Left renal cortex interstitium (tissue), 4 donors: ENCODE measurements around the gene HSPG2. TPM values are rescaled to one million over a fixed set of nuclear protein-coding genes. Genes with fewer than 3 reads are reported as not detected.

Source experiments
- DNase-seq, 4 donors: peaks; one replicate each; pipeline ENCODE4 v3.0.0-alpha.2; 2013; ENCODE audit warnings: low read depth in 4 of 4, low spot score in 2 of 4, missing footprints in 1 of 4
- polyA plus RNA-seq, 4 donors: library from polyadenylated mRNA; unstranded; fragments of 120-200 nt; gene quantifications; one replicate each; pipeline ENCODE4 v1.2.1, GENCODE V29; 2013; ENCODE audit not compliant: insufficient read length in 4 of 4

HSPG2 gene
- polyA plus RNA-seq, 4 donors: 114 to 185 (median 161) TPM

DNA sequence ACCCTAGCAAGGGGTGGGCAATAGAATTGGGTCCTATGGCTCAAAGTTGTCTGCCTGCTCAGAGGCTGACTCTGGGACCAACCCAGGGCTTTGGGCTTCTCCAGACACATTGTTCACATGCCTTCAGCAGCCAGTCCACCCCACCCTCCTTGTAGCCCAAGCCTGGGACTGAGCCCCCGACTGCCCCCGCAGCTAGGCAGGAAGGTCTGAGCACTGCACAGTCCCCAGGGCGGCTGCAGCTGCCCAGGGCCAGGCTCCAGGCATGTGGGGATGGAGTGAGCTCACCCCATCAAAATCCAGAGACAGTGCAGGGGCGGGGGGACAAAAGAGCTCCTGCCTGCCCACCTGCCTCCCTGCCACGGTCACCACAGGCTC lies 35.6 kb downstream of the HSPG2 start:
- no peak for DNase-seq

DNA sequence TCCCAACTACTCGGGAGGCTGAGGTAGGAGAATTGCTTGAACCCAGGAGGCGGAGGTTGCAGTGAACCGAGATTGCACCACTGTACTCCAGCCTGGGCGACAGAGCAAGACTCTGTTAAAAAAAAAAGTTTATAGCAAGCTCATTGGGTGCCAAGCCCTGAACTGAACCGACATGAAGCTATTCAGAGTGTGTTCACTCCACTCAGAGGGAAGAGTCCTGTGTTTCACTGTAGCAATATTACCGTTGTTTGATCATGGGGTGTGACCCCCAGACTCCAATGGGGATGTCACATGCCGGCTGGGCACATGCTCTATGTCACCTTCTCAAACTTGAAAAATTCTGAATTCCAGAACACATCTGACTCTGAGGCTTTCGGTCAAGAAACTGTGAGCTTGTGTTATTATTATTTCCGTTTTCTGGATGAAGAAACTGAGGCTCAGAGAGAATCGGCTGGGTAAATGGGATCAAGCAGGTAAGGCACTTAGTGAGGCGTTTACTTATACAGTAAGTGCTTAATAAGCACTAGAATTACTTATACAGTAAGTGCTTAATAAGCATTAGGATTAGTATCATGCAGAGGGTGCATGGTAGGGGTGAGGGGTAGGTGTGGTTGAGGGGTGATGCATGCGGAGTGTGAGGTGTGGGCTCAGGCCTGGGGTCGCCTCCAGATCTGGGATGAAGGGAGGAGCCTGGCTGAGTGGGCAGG lies 36.2 kb downstream of the HSPG2 start:
- DNase-seq: no peak

DNA sequence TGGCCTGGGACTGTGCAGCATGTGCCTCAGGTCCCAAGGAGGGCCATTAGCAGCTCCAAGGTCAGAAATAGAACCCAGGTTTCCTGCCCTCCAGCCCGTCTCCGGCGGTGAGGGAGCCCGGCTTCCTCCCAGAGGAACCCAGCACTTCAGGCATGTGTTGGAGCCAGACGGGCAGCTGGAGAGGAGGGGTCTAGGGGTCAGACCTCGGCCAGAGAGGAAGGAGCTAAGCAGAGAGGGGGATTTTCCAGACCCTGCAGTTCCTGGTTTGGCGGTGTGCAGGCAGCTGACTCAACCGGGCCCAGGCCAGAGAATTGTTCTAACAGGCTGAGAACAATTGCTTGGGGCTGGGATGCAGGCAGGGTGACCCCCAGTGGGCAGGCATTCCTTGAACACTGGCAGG lies 37.1 kb downstream of the HSPG2 start:
- no peak for DNase-seq

DNA sequence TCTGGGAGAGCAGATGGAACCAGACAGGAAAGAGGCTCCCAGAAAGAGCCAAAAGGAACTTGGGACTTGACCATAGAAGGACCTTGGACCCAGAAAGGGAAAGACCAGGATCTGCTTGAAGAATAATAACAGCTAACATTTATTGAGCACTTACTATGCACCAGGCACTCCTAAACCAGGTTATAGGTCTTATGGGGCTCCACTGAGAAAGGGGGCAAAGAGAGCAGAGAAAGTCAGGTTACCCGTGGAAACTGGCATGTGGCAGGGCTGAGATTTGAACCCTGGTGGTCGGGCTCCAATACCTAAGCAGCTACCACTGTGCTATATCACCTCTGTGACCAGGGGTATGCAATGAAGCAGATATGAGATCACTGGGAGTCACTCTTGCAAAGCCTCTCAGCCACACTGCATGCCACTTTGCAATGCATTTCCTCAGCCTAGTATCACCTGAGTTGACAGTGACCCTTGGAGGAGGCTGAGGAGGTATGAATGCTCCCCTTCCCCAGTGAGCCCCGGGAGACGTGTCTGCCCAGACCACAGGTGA lies 37.8 kb downstream of the HSPG2 start:
- no peak for DNase-seq

DNA sequence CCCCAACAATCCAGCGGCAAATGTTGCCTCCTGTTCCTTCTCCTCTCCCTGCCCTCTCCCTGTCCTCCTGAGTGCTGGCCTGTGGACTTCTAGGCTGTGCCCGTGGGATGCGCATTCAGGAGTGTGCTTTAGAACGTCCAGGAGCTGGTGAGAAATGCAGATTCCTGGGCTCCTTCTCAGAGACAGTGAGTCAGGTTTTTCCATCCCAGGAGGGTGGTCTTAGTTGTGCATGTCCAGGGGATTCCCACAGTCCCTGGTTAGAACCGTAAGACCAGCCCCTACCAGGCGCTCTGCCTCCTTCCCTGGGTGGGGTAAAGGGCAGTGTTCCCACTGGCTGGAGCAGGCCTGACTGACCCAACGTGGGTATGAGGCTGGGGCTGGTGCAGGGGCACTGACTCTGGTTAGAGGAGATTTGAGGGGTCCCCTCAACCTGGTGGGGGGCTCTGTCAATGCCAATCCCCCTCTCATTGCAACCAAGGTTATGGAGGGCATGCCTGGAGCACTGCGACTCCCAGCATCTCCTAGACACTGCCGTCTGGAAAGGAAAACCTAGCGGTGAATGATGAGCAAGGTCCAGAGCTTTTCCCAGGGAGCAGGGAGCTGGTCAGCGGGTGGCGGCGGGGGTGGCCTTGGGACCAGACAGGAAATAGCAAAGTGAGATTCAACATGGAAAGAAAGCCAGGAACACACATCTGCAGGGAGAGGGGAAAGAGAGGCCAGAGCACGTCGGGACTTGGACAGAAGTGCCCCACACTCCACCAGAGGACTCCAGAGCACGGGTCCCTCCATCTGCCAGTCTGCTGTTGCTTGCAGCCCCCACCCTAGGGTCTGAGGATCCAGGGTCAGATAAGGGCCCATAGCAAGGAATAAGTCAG lies 38.5 kb downstream of the HSPG2 start:
- no peak for DNase-seq

DNA sequence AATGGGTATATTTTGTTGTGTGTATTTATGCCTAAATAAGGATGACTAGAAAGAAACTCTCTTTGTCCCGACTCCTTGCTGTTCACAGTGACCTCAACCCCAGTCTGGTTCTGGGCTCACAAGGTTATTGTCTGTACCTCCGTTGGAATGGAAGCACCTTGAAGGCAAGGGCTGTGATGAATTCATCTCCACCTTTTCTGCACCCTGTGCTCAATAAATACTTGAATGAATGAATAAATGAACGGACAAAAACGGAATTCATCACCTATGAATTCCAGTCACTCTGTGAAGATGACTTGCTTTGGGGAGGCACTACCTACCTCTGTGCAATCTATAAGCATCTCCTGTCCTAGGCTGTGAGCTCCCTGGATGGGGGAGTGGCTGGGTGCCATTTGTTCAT lies 39.3 kb downstream of the HSPG2 start:
- DNase-seq: no peak

DNA sequence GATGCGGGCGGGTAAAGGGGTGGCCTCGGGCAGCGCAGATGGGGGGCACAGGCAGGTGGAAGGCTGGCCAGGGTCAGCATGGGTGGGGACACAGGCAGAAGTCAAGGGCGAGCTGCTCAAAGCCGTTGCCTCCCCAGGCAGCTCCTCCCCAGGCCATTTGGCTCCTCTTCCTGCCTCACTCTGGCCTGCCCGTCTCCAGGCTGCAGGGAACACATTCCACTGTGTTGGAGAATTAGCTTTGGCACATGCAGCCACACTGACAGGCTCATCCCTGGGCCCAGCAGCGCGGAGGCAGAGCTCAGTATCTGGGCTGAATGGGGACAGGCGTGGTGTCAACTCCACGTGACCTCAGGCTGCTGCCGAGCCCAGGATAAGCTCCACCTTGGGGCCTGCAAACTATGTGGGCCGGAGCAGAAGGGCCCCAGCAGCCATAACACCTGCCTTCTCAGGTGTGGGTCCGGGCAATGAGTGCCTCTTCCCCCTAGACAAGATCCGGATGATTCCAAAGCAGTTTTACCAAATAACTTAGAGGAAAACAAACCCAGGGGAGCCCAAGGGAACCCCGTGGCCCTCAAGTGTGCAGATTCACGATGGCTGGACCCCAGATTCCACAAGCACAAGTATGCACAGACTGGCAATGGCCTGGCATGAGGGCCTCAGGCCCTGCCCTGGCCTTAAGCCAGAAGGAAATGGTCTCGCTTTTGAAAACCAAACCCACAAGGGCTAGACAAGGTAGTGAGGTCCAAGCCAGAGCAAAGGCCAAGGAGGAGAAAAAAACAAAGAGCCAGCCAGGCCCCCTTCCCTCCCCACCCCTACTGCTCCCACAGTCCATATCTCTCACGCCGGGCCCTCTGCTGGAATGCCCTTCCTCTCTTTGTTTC lies 40.2 kb downstream of the HSPG2 start:
- no peak for DNase-seq

DNA sequence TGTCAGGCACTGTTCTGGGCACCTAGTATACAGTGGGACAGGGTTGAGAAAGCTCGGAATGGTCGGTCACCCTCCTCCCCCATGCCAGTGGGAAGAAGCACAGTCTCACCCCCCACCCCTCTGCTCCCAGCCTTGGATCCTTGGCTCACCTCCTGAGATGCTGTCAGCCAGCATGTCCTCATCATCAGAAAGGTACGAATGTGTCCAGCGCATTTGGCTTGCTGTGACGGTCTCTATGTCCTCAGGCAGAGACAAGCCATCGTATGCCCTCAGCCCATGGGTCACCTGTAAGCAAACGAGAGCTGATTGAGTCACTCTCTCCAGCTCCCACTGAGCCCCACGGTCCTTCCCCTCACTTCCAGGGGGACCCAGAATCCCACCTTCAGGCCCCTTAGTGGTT lies 41.1 kb downstream of the HSPG2 start:
- DNase-seq: no peak

DNA sequence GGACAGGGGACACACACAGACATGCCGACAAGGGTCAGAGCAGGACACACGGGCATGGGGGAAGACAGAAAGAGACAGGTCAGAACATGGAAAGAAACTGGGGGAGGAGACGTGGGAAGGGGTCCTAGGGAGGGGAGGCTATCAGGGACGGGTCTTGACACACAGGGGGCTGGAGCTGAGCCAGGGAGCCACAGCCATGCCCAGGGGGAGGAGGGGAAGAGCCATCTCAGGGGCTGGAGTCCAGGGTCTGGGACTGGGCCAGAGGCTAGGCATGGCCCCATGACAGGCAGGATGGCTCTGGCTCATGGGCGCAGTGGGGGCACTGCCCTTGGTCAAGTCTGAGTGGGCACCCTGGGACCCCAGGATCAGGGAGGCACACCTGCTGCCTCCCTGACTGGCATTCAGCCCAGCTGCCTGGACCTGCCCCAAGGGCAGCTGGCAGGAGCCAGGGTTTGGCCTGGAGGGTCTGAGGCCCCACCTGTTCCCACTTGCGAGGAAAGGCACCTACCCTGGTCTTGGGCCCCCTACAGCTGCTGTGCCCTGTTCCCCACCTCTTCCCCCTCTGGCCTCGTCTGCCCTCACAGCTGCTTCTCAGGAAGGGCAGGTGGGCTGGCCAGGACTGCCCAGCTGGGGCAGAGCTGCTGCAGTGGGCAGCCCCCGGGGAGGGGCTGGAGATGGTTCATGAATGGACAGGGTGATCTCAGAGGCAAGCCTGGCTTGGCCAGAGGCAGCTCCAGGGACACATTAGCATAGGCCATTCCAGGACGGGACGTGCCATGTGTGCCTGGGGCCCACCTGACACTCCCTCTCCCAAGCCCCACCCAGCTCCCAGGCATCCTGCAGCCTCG lies 42.9 kb downstream of the HSPG2 start:
- no peak for DNase-seq

DNA sequence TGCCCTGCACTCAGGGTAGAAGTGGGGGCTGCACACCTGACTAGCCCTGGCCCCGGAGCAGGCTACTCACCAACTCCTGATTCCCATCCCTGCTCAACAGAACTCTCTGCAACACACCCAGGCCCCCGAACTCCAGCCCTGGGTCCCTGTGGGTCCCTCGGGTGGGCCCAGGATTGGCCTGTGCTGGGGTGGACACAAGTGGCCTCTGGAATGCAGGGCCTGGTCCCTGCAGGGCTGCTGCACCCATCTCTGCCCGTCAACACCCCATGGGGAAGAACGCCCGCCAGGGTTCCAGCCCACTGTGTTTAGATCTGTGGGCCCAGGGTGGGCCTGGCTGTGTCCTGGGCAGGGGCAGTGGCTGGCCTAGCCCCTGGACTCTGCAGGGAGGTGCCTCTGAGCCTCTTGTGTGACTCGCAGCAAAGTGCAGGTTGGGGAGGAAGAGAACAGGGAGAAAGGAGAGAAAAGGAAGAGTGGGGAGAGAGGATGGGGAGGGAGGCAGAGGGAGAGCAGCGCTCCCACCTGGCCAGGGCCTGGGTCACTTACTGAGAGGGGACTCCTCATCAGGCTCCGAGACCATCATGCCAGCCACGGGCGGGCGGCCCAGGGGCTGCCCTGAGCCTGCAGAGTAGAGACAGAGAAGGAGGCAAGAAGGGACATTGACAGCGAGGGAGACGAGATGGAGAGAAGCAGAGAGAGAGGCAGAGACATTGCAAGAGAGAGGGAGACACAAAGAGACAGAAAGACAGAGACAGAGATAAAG lies 43.9 kb downstream of the HSPG2 start:
- DNase-seq: no peak

DNA sequence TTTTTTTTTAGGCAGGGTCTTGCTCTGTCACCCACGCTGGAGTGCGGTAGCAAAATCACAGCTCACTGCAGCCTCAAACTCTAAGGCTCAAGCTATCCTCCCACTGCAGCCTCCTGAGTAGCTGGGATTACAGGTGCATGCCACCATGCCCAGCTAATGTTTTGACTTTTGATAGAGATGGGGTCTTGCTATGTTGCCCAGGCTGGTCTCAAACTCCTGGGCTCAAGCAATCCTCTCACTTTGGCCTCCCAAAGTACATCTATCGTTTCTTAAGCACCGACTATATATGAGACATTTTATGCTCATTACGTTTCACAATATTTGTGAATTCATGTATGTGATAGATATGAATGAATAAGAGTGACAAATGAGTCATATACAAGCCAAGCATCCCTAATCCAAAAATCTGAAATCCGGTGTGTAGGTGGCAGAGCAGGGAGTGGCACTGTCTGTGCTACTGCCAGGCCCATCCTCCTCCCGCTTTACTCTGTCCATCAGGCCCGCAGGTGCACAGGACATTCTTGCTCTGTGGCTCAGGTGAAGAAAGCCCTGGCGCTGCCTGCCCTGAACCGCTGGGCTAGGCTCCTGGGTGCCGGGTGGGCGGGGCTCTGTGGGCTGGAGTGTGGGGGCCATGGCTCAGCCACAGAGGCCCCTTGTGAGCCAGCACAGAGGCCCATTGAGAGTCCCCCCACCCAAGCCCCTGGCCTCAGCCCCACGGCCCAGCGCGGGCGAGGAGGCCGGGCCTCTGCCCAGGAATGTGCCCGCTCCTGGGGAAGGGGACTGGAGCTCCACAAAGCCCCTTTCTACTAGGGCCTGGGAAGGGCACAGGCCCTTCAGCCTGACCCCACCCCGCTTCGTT lies 45.3 kb downstream of the HSPG2 start:
- DNase-seq: no peak

DNA sequence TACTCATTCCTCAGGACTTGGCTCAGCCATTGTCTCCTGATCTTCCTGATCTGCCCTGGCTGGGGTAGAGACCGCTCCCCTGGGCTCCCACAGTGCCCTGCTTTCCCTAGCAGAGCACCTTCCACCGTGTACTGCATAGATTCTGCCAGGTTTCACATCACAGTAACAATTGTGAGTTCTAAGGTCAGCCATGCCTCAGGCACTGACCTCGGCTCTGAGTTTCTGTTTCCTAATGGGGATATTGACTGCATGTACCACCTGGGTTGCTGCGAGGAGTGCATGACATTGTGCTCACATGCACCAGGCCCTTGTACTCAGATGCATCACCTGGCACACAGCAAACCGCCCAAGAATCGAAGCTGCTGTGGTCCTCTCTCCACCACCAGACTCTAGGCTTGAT lies 46.0 kb downstream of the HSPG2 start:
- no peak for DNase-seq

DNA sequence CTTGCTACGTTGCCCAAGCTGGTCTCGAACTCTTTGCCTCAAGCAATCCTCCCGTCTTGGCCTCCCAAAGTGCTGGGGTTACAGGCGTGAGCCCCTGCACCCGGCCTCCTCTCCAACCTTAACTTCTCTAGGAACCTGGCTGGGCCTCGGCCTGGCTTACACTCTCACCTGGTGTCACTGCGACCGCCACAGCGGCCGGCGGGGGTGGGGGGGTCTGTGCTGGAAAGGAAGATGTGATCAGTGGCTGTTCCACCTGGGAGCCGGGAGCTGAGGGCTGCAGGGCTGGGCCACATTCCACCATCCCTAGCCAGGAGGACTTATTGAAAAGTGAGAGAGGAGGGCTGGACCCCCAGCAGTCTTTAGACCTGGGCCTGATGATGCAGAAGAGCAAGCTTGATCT lies 48.6 kb downstream of the HSPG2 start:
- DNase-seq: no peak

DNA sequence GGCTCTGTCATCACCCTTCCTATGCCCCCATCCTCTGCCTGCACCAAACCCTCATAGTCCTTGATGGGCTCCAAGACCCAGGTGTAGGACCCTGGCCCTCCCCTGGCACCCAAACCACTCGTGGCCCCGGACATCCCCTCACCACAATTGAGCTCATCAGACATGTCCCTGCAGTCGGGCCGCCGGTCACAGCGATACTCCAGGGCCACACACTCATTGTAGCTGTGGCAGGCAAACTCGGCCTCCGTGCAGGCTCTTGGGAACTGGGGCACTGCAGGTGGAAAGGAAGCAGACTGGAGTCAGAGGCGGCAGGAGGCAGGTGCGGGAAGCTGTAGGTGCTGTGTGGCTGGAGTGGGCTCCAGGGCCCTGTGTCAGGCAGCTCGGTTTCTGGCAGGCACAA lies 49.3 kb downstream of the HSPG2 start:
- no peak for DNase-seq

DNA sequence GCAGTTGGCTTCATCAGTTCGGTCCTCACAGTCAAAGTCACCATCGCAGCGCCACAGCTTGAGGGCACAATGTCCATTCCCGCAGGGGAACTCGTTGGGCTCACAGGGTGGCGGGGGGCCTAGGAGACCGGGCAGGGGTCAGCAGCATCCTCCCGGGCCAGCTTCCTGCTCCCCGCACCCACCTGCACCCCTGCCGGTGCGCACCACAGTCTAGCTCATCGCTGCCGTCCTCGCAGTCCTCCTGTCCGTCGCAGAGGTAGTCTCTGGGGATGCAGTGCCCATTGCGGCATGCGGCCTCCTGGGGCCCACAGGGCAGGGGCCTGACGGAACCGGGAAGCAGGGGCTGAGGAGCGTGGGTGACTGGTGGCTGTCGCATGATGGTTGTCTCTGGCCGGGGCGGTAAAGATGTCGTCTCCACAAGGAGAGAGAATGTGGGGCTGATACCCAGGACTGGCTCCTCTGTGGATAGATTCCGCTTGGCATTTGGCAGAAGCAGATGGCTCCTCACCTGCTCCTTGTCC lies 49.8 kb downstream of the HSPG2 start:
- no peak for DNase-seq

DNA sequence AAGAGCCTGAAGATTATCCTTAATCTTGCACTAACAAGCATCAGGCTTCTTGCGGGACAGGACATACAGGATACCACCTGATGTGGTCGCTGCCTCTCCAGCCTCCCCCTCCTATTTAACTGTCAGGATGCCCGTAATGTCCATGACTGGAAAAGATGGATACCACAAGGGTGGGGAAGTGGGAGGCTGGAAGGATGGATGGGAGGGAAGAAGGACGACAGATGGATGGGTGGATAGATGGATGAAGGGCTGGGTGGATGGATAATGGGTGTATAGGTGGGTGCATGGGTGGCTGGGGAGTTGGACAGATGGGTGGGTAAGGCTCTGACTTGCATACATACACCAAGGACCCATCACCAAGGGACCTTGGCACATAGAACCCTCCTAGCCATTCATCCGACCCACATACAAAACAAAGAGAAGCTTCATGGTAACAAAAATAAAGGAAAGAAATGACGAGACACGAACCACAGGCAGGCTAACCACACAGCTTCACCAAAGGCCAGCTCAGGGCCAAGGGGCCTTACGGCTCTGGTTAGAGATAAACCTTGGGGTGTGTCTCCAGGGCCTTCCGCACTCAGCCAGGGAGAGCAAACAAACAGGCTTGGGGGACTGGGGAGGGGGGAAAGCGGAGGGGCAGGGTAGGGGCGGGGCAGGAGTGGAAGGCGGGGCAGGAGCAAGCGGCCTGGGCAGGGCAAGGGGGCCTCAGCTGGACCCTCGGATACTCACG lies 50.5 kb downstream of the HSPG2 start:
- DNase-seq: no peak

DNA sequence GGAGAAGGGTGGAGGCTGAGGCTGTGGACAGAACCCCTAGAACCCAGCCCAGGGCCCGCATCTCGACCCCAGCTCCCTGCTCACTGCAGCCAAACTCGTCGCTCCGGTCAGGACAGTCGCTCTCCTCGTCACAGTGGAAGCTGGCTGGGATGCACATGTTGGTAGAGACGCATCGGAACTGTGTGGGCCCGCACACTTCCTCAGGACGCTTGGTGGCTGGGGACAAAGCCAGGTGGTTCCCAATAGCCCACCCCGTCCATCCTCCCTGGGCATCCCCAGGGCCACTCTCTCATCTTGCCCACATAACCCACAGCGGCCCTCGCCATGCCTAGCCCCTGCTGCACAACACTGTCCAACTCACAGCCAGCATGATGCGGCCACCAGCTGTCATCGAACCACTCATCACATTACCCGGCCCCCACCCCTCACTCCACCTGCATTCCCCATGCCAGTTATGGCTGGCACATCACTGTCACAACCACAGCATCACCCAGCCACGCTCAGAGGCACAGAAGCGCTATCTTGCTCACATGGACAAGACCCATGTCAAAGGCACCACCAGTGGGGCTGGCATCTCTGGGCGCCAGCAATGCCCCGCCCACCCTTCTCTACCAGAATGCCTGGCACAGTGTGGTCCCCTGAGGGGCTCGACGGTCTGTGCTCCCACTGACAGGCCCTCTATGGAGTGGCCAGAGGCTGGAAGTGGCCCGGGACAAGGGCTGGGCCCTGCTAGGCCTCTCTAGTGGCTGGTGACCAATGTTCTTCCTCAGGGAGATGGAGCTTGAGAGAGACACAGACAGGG lies 51.7 kb downstream of the HSPG2 start:
- DNase-seq: no peak
